ENCODE results near the gene EML1. TPM values are rescaled to one million over a fixed set of nuclear protein-coding genes. Genes with fewer than 3 reads are reported as not detected.
A peak's percentile ranks its signal among the peaks of the same experiment; 100 is the strongest.

EML1 gene
- total and polyA plus RNA-seq, 7 donors: 3.1 to 40.4 (median 7.5) TPM

DNA sequence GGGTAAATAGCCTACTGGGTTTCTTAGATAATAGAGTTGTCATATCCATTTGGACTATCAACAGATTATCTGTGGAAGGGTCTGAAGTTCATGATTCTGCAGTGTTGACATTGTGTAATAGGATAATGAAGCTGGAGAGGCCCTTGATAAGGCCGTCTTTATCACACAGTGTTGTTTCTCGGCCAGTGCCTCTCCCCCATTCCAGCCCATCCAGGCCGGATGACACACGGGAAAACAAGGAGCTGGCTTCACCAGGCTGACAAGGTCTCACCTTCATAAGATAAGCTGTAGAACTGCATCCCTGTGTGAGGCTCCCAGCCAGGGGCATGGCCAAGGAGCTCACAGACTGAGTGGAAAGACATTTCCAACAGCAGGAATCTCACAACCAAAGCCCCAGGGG, 8.7 kb upstream of the EML1 start:
- TF ChIP-seq CTCF (IDR thresholded peaks at IDR 0.05): no peak
- intact Hi-C loops (cut with DNase I): no loop called here
- ATAC-seq: no peak
- Histone ChIP-seq H3K9me3 (no peaks in the 10 kb centered on the region), H3K4me1 (no peaks in the 10 kb centered on the region), H3K27me3 (ENCODE audit: insufficient read depth in 3 of 3, low read length in 2 of 3) (no peaks in the 10 kb centered on the region), H3K27ac (no peak overlapping the region), H3K4me3 (no peak overlapping the region), H3K36me3 (ENCODE audit: insufficient read depth in 1 of 2, low read depth in 1 of 2) (no peaks in the 10 kb centered on the region)
- WGBS, 3 donors: 92 to 98% (median 95%) methylated on average over 4 of the region's 4 CpGs
- no peak for DNase-seq

DNA sequence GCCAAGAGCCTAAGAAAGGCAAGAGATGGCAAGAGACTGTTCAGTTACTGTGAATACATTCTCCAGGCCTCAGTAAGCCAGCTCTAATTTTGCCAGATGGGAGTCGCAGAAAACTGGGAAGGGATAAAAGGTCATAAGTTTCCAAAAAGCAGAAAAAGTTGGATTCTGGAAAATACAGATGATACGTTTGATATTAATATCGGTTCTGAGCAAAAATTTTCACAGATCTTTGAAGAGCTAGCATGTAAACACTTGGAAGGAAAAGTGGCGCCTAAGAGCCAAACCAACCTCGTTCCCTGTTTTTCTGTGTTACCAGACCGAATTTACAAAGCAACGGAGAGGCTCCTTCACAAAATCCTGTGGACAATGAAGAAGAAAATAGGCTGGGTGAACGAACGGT, 7.8 kb upstream of the EML1 start:
- no peak for DNase-seq
- WGBS, 3 donors: 75 to 81% (median 76%) methylated on average over 9 of the region's 9 CpGs
- no peak overlapping the region for H3K27ac ChIP-seq
- no peak overlapping the region for H3K4me3 ChIP-seq
- H3K36me3 ChIP-seq (ENCODE audit: insufficient read depth in 1 of 2, low read depth in 1 of 2): no peaks in the 10 kb centered on the region
- no peaks in the 10 kb centered on the region for H3K27me3 ChIP-seq (ENCODE audit: insufficient read depth in 3 of 3, low read length in 2 of 3)
- intact Hi-C loops (cut with DNase I): loop anchor here in 1 of 2 donors (5.0 kb wide), 1 partner anchor 43 kb away; no protein-coding TSS in a partner anchor
- no peaks in the 10 kb centered on the region for H3K9me3 ChIP-seq
- TF ChIP-seq CTCF (IDR thresholded peaks at IDR 0.05): no peak
- ATAC-seq: no peak
- H3K4me1 ChIP-seq: no peaks in the 10 kb centered on the region

- H3K9me3 ChIP-seq: no peaks in the 10 kb centered on the region
- peak in 3 of 4 donors; percentile 46 to 82 (median 51) for ATAC-seq
- intact Hi-C loops (cut with DNase I): loop anchor here in 1 of 2 donors (5.0 kb wide), 1 partner anchor 44 kb away; no protein-coding TSS in a partner anchor
- DNase-seq: no peak
- no peaks in the 10 kb centered on the region for H3K27me3 ChIP-seq (ENCODE audit: insufficient read depth in 3 of 3, low read length in 2 of 3)
- no peak for TF ChIP-seq CTCF (IDR thresholded peaks at IDR 0.05)
- H3K4me1 ChIP-seq: no peaks in the 10 kb centered on the region
- no peaks in the 10 kb centered on the region for H3K36me3 ChIP-seq (ENCODE audit: insufficient read depth in 1 of 2, low read depth in 1 of 2)
- H3K4me3 ChIP-seq: no peak overlapping the region
- no peak overlapping the region for H3K27ac ChIP-seq
- 25 to 39% (median 35%) methylated on average over 8 of the region's 8 CpGs for WGBS, 3 donors
These were observed 6.7 kb upstream of the EML1 start for GRCh38 chr14:99786511-99786989.

- Histone ChIP-seq H3K36me3 (ENCODE audit: insufficient read depth in 1 of 2, low read depth in 1 of 2) (no peaks in the 10 kb centered on the region), H3K9me3 (no peaks in the 10 kb centered on the region), H3K4me3 (no peak overlapping the region), H3K27ac (no peak overlapping the region), H3K27me3 (ENCODE audit: insufficient read depth in 3 of 3, low read length in 2 of 3) (no peaks in the 10 kb centered on the region), H3K4me1 (no peaks in the 10 kb centered on the region)
- intact Hi-C loops (cut with DNase I): loop anchor here in 1 of 2 donors (5.0 kb wide), 1 partner anchor 46 kb away; no protein-coding TSS in a partner anchor
- no peak for ATAC-seq
- WGBS, 3 donors: 94 to 96% (median 95%) methylated on average over 6 of the region's 6 CpGs
- no peak for DNase-seq
- no peak for TF ChIP-seq CTCF (IDR thresholded peaks at IDR 0.05)
These were observed 4.5 kb upstream of the EML1 start for GRCh38 chr14:99788713-99789112.

DNA sequence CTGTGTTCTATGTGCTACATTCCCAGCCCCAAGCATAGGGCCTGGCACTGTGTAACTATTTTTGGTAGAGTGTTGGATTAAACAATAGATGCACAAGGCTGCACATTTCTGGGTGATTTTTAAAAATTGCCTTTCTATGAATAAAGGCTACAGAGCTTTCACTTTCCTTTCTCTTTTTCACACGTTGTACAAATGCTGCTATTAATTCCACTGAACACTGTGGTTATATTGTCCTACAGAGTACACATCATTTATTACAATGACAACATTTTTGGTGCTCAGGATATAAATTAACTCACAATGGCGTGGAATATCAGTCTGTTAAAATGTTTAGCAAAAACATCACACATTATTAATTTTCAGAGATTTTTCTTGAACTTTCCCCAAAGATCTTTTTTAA, 3.6 kb upstream of the EML1 start:
- intact Hi-C loops (cut with DNase I): loop anchor here in 1 of 2 donors (5.0 kb wide), 1 partner anchor 47 kb away; no protein-coding TSS in a partner anchor
- no peak for ATAC-seq
- TF ChIP-seq CTCF (IDR thresholded peaks at IDR 0.05): no peak
- H3K36me3 ChIP-seq (ENCODE audit: insufficient read depth in 1 of 2, low read depth in 1 of 2): no peaks in the 10 kb centered on the region
- H3K27ac ChIP-seq: no peak overlapping the region
- H3K27me3 ChIP-seq (ENCODE audit: insufficient read depth in 3 of 3, low read length in 2 of 3): no peaks in the 10 kb centered on the region
- no peaks in the 10 kb centered on the region for H3K9me3 ChIP-seq
- DNase-seq: no peak
- H3K4me1 ChIP-seq: peaks cover 8% of the 10 kb centered on the region
- no peak overlapping the region for H3K4me3 ChIP-seq
- 62 to 67% (median 66%) methylated on average over 2 of the region's 2 CpGs for WGBS, 3 donors
